ENCODE results near the gene USP35.

USP35 gene

GRCh38 chr11:78188286-78189173 lies at the start of gene USP35, which contains the start of gene KCTD21:
Gene USP35 (plus strand): TSS chr11:78188919. CDS start chr11:78196246, 7,327 bp downstream.
Gene KCTD21 (minus strand): TSS chr11:78188626. CDS start chr11:78174554, 14,072 bp downstream.
- in situ Hi-C loops (cut with MboI; ENCODE audit: low sequenced_read_pairs, unreplicated experiment), result no loop called here

GRCh38 chr11:78139422-78140391 lies 49.0 kb upstream of the USP35 start, which contains the start of gene ALG8:
Gene ALG8 (minus strand): TSS chr11:78139626. CDS start chr11:78139588, 38 bp downstream.
- DNase-seq (ENCODE audit: low spot score), result peak; percentile 98
- no peak for TF ChIP-seq CTCF (IDR thresholded peaks at IDR 0.05; ENCODE audit: borderline replicate concordance, control extremely low read depth, extremely low read depth, insufficient read depth, missing control alignments)
- in situ Hi-C loops (cut with MboI; ENCODE audit: low sequenced_read_pairs, unreplicated experiment), result no loop called here

More at GRCh38 chr11:78188286-78189173, at the start of gene USP35, which contains the start of gene KCTD21:
- no peak for TF ChIP-seq CTCF (IDR thresholded peaks at IDR 0.05; ENCODE audit: borderline replicate concordance, control extremely low read depth, extremely low read depth, insufficient read depth, missing control alignments)
- DNase-seq (ENCODE audit: low spot score), result peak; percentile 99

GRCh38 chr11:78140392-78141077 lies 48.2 kb upstream of the USP35 start:
- TF ChIP-seq CTCF (IDR thresholded peaks at IDR 0.05; ENCODE audit: borderline replicate concordance, control extremely low read depth, extremely low read depth, insufficient read depth, missing control alignments), result no peak
- in situ Hi-C loops (cut with MboI; ENCODE audit: low sequenced_read_pairs, unreplicated experiment), result no loop called here
- DNase-seq (ENCODE audit: low spot score), result no peak

- in situ Hi-C loops (cut with MboI; ENCODE audit: low sequenced_read_pairs, unreplicated experiment), result no loop called here
- DNase-seq (ENCODE audit: low spot score), result no peak
- TF ChIP-seq CTCF (IDR thresholded peaks at IDR 0.05; ENCODE audit: borderline replicate concordance, control extremely low read depth, extremely low read depth, insufficient read depth, missing control alignments), result no peak
Observed at GRCh38 chr11:78145511-78146025, 43.2 kb upstream of the USP35 start.

GRCh38 chr11:78147807-78148206 lies 40.9 kb upstream of the USP35 start:
- in situ Hi-C loops (cut with MboI; ENCODE audit: low sequenced_read_pairs, unreplicated experiment), result no loop called here
- no peak for TF ChIP-seq CTCF (IDR thresholded peaks at IDR 0.05; ENCODE audit: borderline replicate concordance, control extremely low read depth, extremely low read depth, insufficient read depth, missing control alignments)
- DNase-seq (ENCODE audit: low spot score), result no peak

Measured in GM13976 (cell line).